ENCODE results near the gene GAS2L2.

GRCh38 chr17:35716173-35716572, 36.9 kb downstream of the GAS2L2 start:
- TF ChIP-seq CTCF (IDR thresholded peaks at IDR 0.05) (no peak), EP300 (IDR thresholded peaks at IDR 0.05) (no peak)

All from stomach (tissue), 4 donors.